ENCODE results near the gene KIRREL3.
A peak's percentile ranks its signal among the peaks of the same experiment; 100 is the strongest.

The KIRREL3 gene

GRCh38 chr11:126578426-126578825 lies 422.1 kb downstream of the KIRREL3 start:
- DNase-seq (ENCODE audit: low read depth) = no peak

- no peak for DNase-seq (ENCODE audit: low read depth)
These were observed 422.5 kb downstream of the KIRREL3 start for GRCh38 chr11:126578021-126578420.

- no peak for DNase-seq (ENCODE audit: low read depth)
These were observed 424.7 kb downstream of the KIRREL3 start for GRCh38 chr11:126575849-126576248.

GRCh38 chr11:126573325-126573978 lies 427.1 kb downstream of the KIRREL3 start:
- DNase-seq (ENCODE audit: low read depth) = no peak

GRCh38 chr11:126570489-126570888 lies 430.1 kb downstream of the KIRREL3 start:
- DNase-seq (ENCODE audit: low read depth) = no peak

GRCh38 chr11:126567419-126567818 lies 433.2 kb downstream of the KIRREL3 start:
- no peak for DNase-seq (ENCODE audit: low read depth)

GRCh38 chr11:126564566-126564965 lies 436.0 kb downstream of the KIRREL3 start:
- DNase-seq (ENCODE audit: low read depth) = no peak

- DNase-seq (ENCODE audit: low read depth) = peak; percentile 39
These were observed 439.2 kb downstream of the KIRREL3 start for GRCh38 chr11:126561327-126561893.

GRCh38 chr11:126560221-126560620 lies 440.3 kb downstream of the KIRREL3 start:
- DNase-seq (ENCODE audit: low read depth) = no peak

- no peak for DNase-seq (ENCODE audit: low read depth)
These were observed 451.7 kb downstream of the KIRREL3 start for GRCh38 chr11:126548581-126549550.

GRCh38 chr11:126547691-126548090 lies 452.9 kb downstream of the KIRREL3 start:
- DNase-seq (ENCODE audit: low read depth) = no peak

GRCh38 chr11:126547161-126547560 lies 453.4 kb downstream of the KIRREL3 start:
- peak; percentile 87 for DNase-seq (ENCODE audit: low read depth)

GRCh38 chr11:126546694-126547093 lies 453.9 kb downstream of the KIRREL3 start:
- no peak for DNase-seq (ENCODE audit: low read depth)

- DNase-seq (ENCODE audit: low read depth) = no peak
These were observed 454.4 kb downstream of the KIRREL3 start for GRCh38 chr11:126546191-126546590.

- DNase-seq (ENCODE audit: low read depth) = no peak
These were observed 455.5 kb downstream of the KIRREL3 start for GRCh38 chr11:126545057-126545555.

GRCh38 chr11:126544108-126545056 lies 456.2 kb downstream of the KIRREL3 start:
- peak; percentile 38 for DNase-seq (ENCODE audit: low read depth)

- no peak for DNase-seq (ENCODE audit: low read depth)
These were observed 456.9 kb downstream of the KIRREL3 start for GRCh38 chr11:126543691-126544090.

GRCh38 chr11:126542334-126543015 lies 458.1 kb downstream of the KIRREL3 start:
- no peak for DNase-seq (ENCODE audit: low read depth)

GRCh38 chr11:126538071-126538470 lies 462.5 kb downstream of the KIRREL3 start:
- no peak for DNase-seq (ENCODE audit: low read depth)

- DNase-seq (ENCODE audit: low read depth) = no peak
These were observed 463.1 kb downstream of the KIRREL3 start for GRCh38 chr11:126537492-126537891.
